PC-9 (cell line): ENCODE data around the gene LMAN1L.

Experiments
- CTCF ChIP-seq: fragments of 200-600 bp; sonication (generic); conservative IDR thresholded peaks from 2 replicates; pipeline ENCODE4 v1.6.1; 2017; ENCODE audit warnings: mixed run types, antibody characterized with exemption, mild to moderate bottlenecking, moderate library complexity
- EZH2 ChIP-seq: fragments of 200-600 bp; sonication (generic); IDR thresholded peaks from 2 replicates; pipeline ENCODE4 v1.8.0; 2017; ENCODE audit warnings: antibody characterized with exemption, low read depth

- no peak for TF ChIP-seq CTCF
- TF ChIP-seq EZH2 = no peak
Observed at GRCh38 chr15:74857082-74857655, 44.5 kb downstream of the LMAN1L start.
